Neuronal stem cell (in vitro differentiated cells): Measurements from ENCODE around the gene TMEM234.
A peak's percentile ranks its signal among the peaks of the same experiment; 100 is the strongest.

Source experiments
- DNase-seq: peaks from one replicate; pipeline ENCODE4 v3.0.0-alpha.2; 2013; ENCODE audit warnings: low spot score
- H2AFZ ChIP-seq: one replicate; pipeline ENCODE4 v1.6.1; 2013; ENCODE audit warnings: mild to moderate bottlenecking, low read length, inconsistent platforms
- H2AK5ac ChIP-seq: 2 replicates; pipeline ENCODE4 v1.6.1; 2013; ENCODE audit warnings: low read depth, mild to moderate bottlenecking, inconsistent platforms, low read length, moderate library complexity, mixed read lengths
- H2BK120ac ChIP-seq: 2 replicates; pipeline ENCODE4 v1.6.1; 2013; ENCODE audit warnings: low read depth, mild to moderate bottlenecking, inconsistent platforms, low read length, moderate library complexity, mixed read lengths
- H2BK12ac ChIP-seq: one replicate; pipeline ENCODE4 v1.6.1; 2013; ENCODE audit warnings: low read length, inconsistent platforms
- H2BK15ac ChIP-seq: 2 replicates; pipeline ENCODE4 v1.6.1; 2013; ENCODE audit warnings: mild to moderate bottlenecking, low read length, inconsistent platforms, mixed read lengths
- H2BK5ac ChIP-seq: one replicate; pipeline ENCODE4 v1.6.1; 2013; ENCODE audit warnings: inconsistent platforms, mild to moderate bottlenecking, low read length, moderate library complexity
- H3K14ac ChIP-seq: one replicate; pipeline ENCODE4 v1.6.1; 2013; ENCODE audit warnings: low read length, inconsistent platforms
- H3K18ac ChIP-seq: 2 replicates; pipeline ENCODE4 v1.6.1; 2013; ENCODE audit warnings: low read length, inconsistent platforms
- H3K23ac ChIP-seq: 2 replicates; pipeline ENCODE4 v1.6.1; 2013; ENCODE audit warnings: low read depth, mild to moderate bottlenecking, mixed read lengths, low read length, inconsistent platforms; ENCODE audit not compliant: poor library complexity
- H3K27ac ChIP-seq: replicated peaks from 3 replicates; pipeline ENCODE4 v1.5.1; 2013; ENCODE audit warnings: low read length, inconsistent platforms
- H3K27me3 ChIP-seq, 3 experiments: 2 replicates each; pipeline ENCODE4 v1.6.1; 2013; ENCODE audit warnings: low read length in 3 of 3, mild to moderate bottlenecking in 2 of 3, inconsistent platforms in 1 of 3, low read depth in 1 of 3, mixed read lengths in 1 of 3, moderate library complexity in 1 of 3; ENCODE audit not compliant: control insufficient read depth in 3 of 3, insufficient read depth in 3 of 3
- H3K36me3 ChIP-seq, 2 donors: replicated peaks in 1 of 2; 2 replicates each; pipeline ENCODE4 v1.6.1; 2013; ENCODE audit warnings: low read length in 2 of 2; ENCODE audit not compliant: control insufficient read depth in 2 of 2, insufficient read depth in 2 of 2
- H3K4ac ChIP-seq: 2 replicates; pipeline ENCODE4 v1.6.1; 2013; ENCODE audit warnings: inconsistent platforms, mild to moderate bottlenecking, low read length, moderate library complexity
- H3K4me1 ChIP-seq, 2 donors: 1 replicate in 1 of 2; 2 replicates in 1 of 2; pipeline ENCODE4 v1.6.1; 2013; ENCODE audit warnings: low read length in 2 of 2, low read depth in 1 of 2; ENCODE audit not compliant: control insufficient read depth in 2 of 2, insufficient read depth in 1 of 2
- H3K4me2 ChIP-seq: one replicate; pipeline ENCODE4 v1.6.1; 2013; ENCODE audit warnings: mild to moderate bottlenecking, low read length, inconsistent platforms; ENCODE audit not compliant: insufficient read depth, poor library complexity, severe bottlenecking
- H3K4me3 ChIP-seq, 2 donors: 2 replicates each; pipeline ENCODE4 v1.5.1; 2013; ENCODE audit warnings: low read length in 2 of 2, mild to moderate bottlenecking in 2 of 2, inconsistent platforms in 1 of 2, moderate library complexity in 1 of 2
- H3K79me1 ChIP-seq: one replicate; pipeline ENCODE4 v1.6.1; 2013; ENCODE audit warnings: low read depth, mild to moderate bottlenecking, inconsistent platforms, low read length, moderate library complexity
- H3K9ac ChIP-seq: one replicate; pipeline ENCODE4 v1.6.1; 2013; ENCODE audit warnings: mild to moderate bottlenecking, low read depth, low read length, inconsistent platforms; ENCODE audit not compliant: poor library complexity
- H3K9me3 ChIP-seq, 2 donors: replicated peaks in 1 of 2; 2 replicates each; pipeline versions ENCODE3 to v1.6.1; 2013; ENCODE audit warnings: low read length in 2 of 2, mild to moderate bottlenecking in 2 of 2, inconsistent platforms in 1 of 2, low read depth in 1 of 2, mixed read lengths in 1 of 2, moderate library complexity in 1 of 2; ENCODE audit not compliant: control insufficient read depth in 2 of 2, insufficient read depth in 1 of 2
- H4K8ac ChIP-seq: one replicate; pipeline ENCODE4 v1.6.1; 2013; ENCODE audit warnings: low read depth, mild to moderate bottlenecking, inconsistent platforms, low read length, moderate library complexity
- H4K91ac ChIP-seq: one replicate; pipeline ENCODE4 v1.6.1; 2013; ENCODE audit warnings: low read length, low read depth, mild to moderate bottlenecking, inconsistent platforms; ENCODE audit not compliant: poor library complexity
- WGBS, 2 donors: extraction: QIAGEN DNeasy Blood & Tissue Kit; methylation state at CpG; one replicate each; pipeline ENCODE4 v1.1.7; 2013; ENCODE audit warnings: missing lambda C conversion rate in 2 of 2, mixed read lengths in 1 of 2; ENCODE audit not compliant: insufficient read length in 2 of 2, insufficient replicate concordance in 1 of 2; ENCODE audit errors: extremely low coverage in 2 of 2; 5-methylcytosine and 5-hydroxymethylcytosine counted together

Gene TMEM234

DNA sequence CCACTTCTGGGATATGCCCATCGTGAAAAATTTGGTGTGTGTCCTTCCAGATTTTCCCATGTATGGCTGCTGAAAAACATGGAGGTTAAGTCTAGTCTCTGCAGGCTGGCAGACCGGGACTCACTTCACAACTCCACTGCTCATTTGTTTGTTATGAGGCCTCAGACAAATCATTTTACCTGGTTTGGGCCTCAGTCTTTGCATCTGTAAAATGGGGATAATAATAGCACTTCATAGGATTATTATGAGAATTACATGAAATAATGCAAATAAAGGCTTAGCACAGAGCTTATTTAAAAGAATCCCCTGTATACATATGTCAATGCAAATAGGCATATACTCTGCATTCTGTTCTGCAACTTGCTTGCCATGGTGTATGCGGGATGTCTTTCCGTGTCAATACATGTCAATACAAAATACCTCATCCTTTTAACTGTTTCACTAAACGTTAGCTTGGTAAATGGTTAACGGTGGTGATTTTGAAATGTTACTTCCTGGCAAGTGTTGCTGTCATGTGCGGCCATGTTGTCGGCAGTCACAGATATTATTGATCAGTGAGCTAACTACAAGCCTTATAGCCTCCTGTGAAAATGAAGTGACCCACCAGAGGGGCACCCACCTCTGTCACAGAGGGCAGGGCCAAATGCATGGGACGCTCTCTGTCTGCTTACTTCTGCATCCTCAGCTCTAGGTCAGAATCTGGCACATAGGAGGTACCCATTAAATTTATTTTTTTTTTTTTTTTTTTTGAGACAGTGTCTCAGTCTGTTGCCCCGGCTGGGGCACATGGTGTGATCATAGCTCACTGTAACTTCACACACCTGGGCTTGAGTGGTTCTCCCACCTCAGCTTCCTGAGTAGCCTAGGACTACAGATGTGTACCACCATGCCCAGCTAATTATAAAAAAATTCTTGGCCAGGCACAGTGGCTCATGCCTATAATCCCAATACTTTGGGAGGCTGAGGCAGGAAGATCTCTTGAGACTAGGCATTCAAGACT lies 33.2 kb upstream of the TMEM234 start:
- no peak overlapping the region for H3K23ac ChIP-seq
- WGBS, 2 donors: no CpG with 5 or more reads among the region's 10 CpGs
- no peak overlapping the region for H2BK12ac ChIP-seq
- H3K27ac ChIP-seq: no peak overlapping the region
- H4K91ac ChIP-seq: no peak overlapping the region
- no peaks in the 10 kb centered on the region for H3K79me1 ChIP-seq
- no peak overlapping the region for H2AK5ac ChIP-seq
- no peaks in the 10 kb centered on the region for H3K9me3 ChIP-seq
- no peak overlapping the region for H3K4me2 ChIP-seq
- H3K4me3 ChIP-seq: no peak overlapping the region
- H4K8ac ChIP-seq: no peak overlapping the region
- no peak overlapping the region for H3K4ac ChIP-seq
- H3K27me3 ChIP-seq: no peaks in the 10 kb centered on the region
- no peak overlapping the region for H3K18ac ChIP-seq
- H3K4me1 ChIP-seq: peaks cover 0 to 8% of the 10 kb centered on the region in 2 donors
- H2AFZ ChIP-seq: no peak overlapping the region
- H3K14ac ChIP-seq: no peak overlapping the region
- no peak overlapping the region for H3K9ac ChIP-seq
- no peak for DNase-seq
- H2BK120ac ChIP-seq: no peak overlapping the region
- H2BK15ac ChIP-seq: no peak overlapping the region
- H2BK5ac ChIP-seq: no peak overlapping the region
- H3K36me3 ChIP-seq: no peaks in the 10 kb centered on the region

DNA sequence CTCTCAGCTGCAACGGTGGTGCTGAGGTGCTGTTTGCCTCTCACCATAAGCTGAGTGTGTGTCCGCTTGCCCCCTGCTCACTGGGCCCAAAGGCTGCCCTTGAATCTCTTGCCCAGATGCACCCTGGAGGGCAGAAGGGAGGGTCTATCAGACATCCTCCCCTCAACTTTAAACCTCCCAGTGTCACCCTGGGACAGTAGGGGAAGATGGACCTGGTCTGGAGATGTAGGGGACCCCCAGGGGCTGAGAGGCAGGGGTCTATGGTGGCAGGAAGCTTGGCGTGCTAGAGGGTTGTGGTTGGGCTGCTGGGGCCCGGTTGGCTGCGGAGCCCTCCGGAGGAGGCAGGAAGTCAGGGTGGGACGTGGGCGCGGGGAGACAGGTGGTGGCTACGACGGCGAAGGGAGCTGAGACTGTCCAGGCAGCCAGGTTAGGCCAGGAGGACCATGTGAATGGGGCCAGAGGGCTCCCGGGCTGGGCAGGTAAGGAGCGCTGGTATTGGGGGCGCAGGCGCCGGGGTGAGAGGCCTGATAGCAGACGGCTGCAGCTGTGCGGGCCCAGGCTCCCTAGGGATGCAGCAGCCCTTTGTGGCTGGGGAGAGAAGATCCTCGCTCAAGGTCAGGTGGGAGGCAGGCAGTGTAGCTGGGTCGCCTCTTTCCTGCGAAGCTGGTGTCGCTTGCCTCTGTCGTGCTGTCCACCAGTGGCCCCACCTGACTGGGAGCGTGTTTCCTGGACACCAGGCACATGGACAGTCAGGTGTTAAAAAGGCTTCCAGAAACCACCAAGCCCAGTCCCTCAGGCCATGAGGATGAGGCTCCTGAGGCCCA lies 29.0 kb upstream of the TMEM234 start, which contains the start of gene LCK:
TSS of gene LCK (plus strand) at position 373 of the 824 bp plus-strand sequence. CDS start 23,065 bp downstream, outside the sequence.
- H3K4me2 ChIP-seq: no peak within 1 kb of the TSS
- H3K9me3 ChIP-seq: no peaks in the 10 kb centered on the region
- peak within 1 kb of the TSS; percentile 44 for H2AK5ac ChIP-seq
- peak within 1 kb of the TSS; percentile 75 for H2AFZ ChIP-seq
- no peak within 1 kb of the TSS for H3K4ac ChIP-seq
- no peaks in the 10 kb centered on the region for H3K27me3 ChIP-seq
- peak within 1 kb of the TSS; percentile 63 for H2BK120ac ChIP-seq
- no peak within 1 kb of the TSS for H3K27ac ChIP-seq
- H3K79me1 ChIP-seq: no peaks in the 10 kb centered on the region
- no peak within 1 kb of the TSS for H4K8ac ChIP-seq
- no peaks in the 10 kb centered on the region for H3K36me3 ChIP-seq
- H3K18ac ChIP-seq: peak within 1 kb of the TSS; percentile 20
- peak within 1 kb of the TSS; percentile 38 for H2BK15ac ChIP-seq
- H3K4me3 ChIP-seq: peak within 1 kb of the TSS in 1 of 2 donors; percentile 9
- peak within 1 kb of the TSS; percentile 68 for H4K91ac ChIP-seq
- no peak within 1 kb of the TSS for H3K14ac ChIP-seq
- no peak within 1 kb of the TSS for H2BK5ac ChIP-seq
- peak within 1 kb of the TSS; percentile 21 for H3K23ac ChIP-seq
- DNase-seq: no peak
- peaks cover 9 to 20% of the 10 kb centered on the region in 2 donors for H3K4me1 ChIP-seq
- no peak within 1 kb of the TSS for H2BK12ac ChIP-seq
- no peak within 1 kb of the TSS for H3K9ac ChIP-seq
- no CpG with 5 or more reads among the region's 25 CpGs for WGBS, 2 donors

- Histone ChIP-seq H3K4me3 (peak overlapping the region in 1 of 2 donors; percentile 9), H4K91ac (no peak overlapping the region)
These were observed 27.8 kb upstream of the TMEM234 start for GRCh38 chr1:32249831-32250525.

More at GRCh38 chr1:32249831-32250525, 27.8 kb upstream of the TMEM234 start:
- Histone ChIP-seq H3K36me3 (no peaks in the 10 kb centered on the region), H4K8ac (no peak overlapping the region), H3K9ac (no peak overlapping the region), H2AFZ (peak overlapping the region; percentile 75), H3K4me2 (no peak overlapping the region), H3K4me1 (peaks cover 9 to 20% of the 10 kb centered on the region in 2 donors), H3K27ac (peak overlapping the region; percentile 4), H2AK5ac (no peak overlapping the region), H3K79me1 (no peaks in the 10 kb centered on the region), H3K27me3 (no peaks in the 10 kb centered on the region), H3K23ac (peak overlapping the region; percentile 21), H2BK5ac (no peak overlapping the region), H3K18ac (peak overlapping the region; percentile 72), H3K14ac (no peak overlapping the region), H2BK120ac (no peak overlapping the region), H3K4ac (no peak overlapping the region), H3K9me3 (no peaks in the 10 kb centered on the region), H2BK15ac (no peak overlapping the region), H2BK12ac (no peak overlapping the region)
- no peak for DNase-seq
- no CpG with 5 or more reads among the region's 9 CpGs for WGBS, 2 donors
